HCT116 (cell line): ENCODE data around the gene LIPM. TPM values are rescaled to one million over a fixed set of nuclear protein-coding genes. Genes with fewer than 3 reads are reported as not detected.

ENCODE experiments used
- ATAC-seq: fragments of 200-7000 bp; cut with Tn5 transposase; 2 replicates; pipeline ENCODE4 v1.9.1; 2020; ENCODE audit warnings: mild to moderate bottlenecking, moderate library complexity
- BruUV-seq: library from RNA; stranded (reverse); fragments of 400-500 nt; replicated peaks from 2 replicates; lab custom pipeline; 2021; lab: Mats Ljungman, UMichigan
- CTCF ChIA-PET: fragments of 300-600 bp; sonication (Branson Sonifier 250); formaldehyde crosslinking; loops from one replicate; lab custom pipeline; 2021; ENCODE audit warnings: antibody characterized with exemption; lab: Charles Lee
- POLR2A ChIA-PET: fragments of 300-600, 350-600 bp; sonication (Branson Sonifier 250); formaldehyde crosslinking; loops from one replicate; lab custom pipeline; 2021; ENCODE audit warnings: antibody characterized with exemption; lab: Charles Lee
- RAD21 ChIA-PET, 2 experiments: fragments of 300-600 bp; sonication (Branson Sonifier 250); formaldehyde crosslinking; loops; one replicate each; lab custom pipeline; 2023; ENCODE audit warnings: low total read pairs in 2 of 2; ENCODE audit not compliant: uncharacterized antibody in 2 of 2, unreplicated experiment in 2 of 2, low non-redundant PET in 1 of 2; lab: Charles Lee
- DNase-seq: peaks from one replicate; pipeline ENCODE4 v3.0.0-alpha.2; 2010; ENCODE audit warnings: low read depth, low spot score
- H2AFZ ChIP-seq: fragments of 200-600 bp; shearing (Covaris generic), sonication (generic); 2 replicates; pipeline ENCODE4 v1.6.1; 2017; ENCODE audit warnings: low read depth, mixed run types, mixed read lengths, antibody characterized with exemption, low read length; ENCODE audit not compliant: poor library complexity, severe bottlenecking
- H3K27ac ChIP-seq: 2 replicates; pipeline ENCODE4 v1.5.1; 2012; ENCODE audit warnings: low read depth, low read length
- H3K27me3 ChIP-seq: fragments of 200-600 bp; sonication (generic); 2 replicates; pipeline ENCODE4 v1.6.1; 2016; ENCODE audit warnings: mixed run types, low read length, mixed read lengths; ENCODE audit not compliant: insufficient read depth
- H3K36me3 ChIP-seq, 2 experiments: fragments of 200-500 bp in 1 of 2; fragments of 200-600 bp in 1 of 2; sonication (Bioruptor generic) in 1 of 2; sonication (generic) in 1 of 2; 2 replicates each; pipeline versions ENCODE4 v1.5.1 to v1.6.1; 2014 to 2016; ENCODE audit warnings: low read length in 2 of 2, inconsistent platforms in 1 of 2, mixed read lengths in 1 of 2, mixed run types in 1 of 2; ENCODE audit not compliant: insufficient read depth in 2 of 2, control insufficient read depth in 1 of 2
- H3K4me1 ChIP-seq, 2 experiments: fragments of 200-600 bp in 1 of 2; sonication (generic) in 1 of 2; 2 replicates each; pipeline versions ENCODE4 v1.5.1 to v1.6.1; 2012 to 2017; ENCODE audit warnings: low read length in 2 of 2, inconsistent platforms in 1 of 2, mild to moderate bottlenecking in 1 of 2, mixed read lengths in 1 of 2, mixed run types in 1 of 2, moderate library complexity in 1 of 2; ENCODE audit not compliant: insufficient read depth in 2 of 2, control insufficient read depth in 1 of 2
- H3K4me2 ChIP-seq: fragments of 200-600 bp; sonication (generic); 2 replicates; pipeline ENCODE4 v1.6.1; 2017; ENCODE audit warnings: mixed run types, low read length, mixed read lengths
- H3K4me3 ChIP-seq, 2 experiments: fragments of 200-600 bp in 1 of 2; sonication (generic) in 1 of 2; replicated peaks in 1 of 2; 2 replicates each; pipeline ENCODE4 v1.5.1; 2011 to 2016; ENCODE audit warnings: low read length in 2 of 2, control low read depth in 1 of 2, low read depth in 1 of 2, mild to moderate bottlenecking in 1 of 2, mixed read lengths in 1 of 2, mixed run types in 1 of 2
- H3K79me2 ChIP-seq: fragments of 200-600 bp; sonication (generic); 2 replicates; pipeline ENCODE4 v1.6.1; 2017; ENCODE audit warnings: mild to moderate bottlenecking, mixed run types, low read length, moderate library complexity, mixed read lengths; ENCODE audit not compliant: insufficient read depth
- H3K9ac ChIP-seq: fragments of 200-600 bp; sonication (generic); 2 replicates; pipeline ENCODE4 v1.6.1; 2016; ENCODE audit warnings: low read length, mixed read lengths
- H3K9me2 ChIP-seq: fragments of 200-600 bp; sonication (generic), shearing (Covaris generic); 2 replicates; pipeline ENCODE4 v1.6.1; 2017; ENCODE audit warnings: mixed run types, mild to moderate bottlenecking, moderate library complexity; ENCODE audit not compliant: insufficient read depth
- H3K9me3 ChIP-seq, 2 experiments: fragments of 200-500 bp in 1 of 2; fragments of 200-600 bp in 1 of 2; sonication (Bioruptor generic) in 1 of 2; sonication (generic) in 1 of 2; 2 replicates each; pipeline ENCODE4 v1.6.1; 2014 to 2017; ENCODE audit warnings: low read length in 2 of 2, mixed read lengths in 2 of 2, inconsistent platforms in 1 of 2, low read depth in 1 of 2, mild to moderate bottlenecking in 1 of 2, mixed run types in 1 of 2, moderate library complexity in 1 of 2; ENCODE audit not compliant: control insufficient read depth in 1 of 2, insufficient read depth in 1 of 2
- H4K20me1 ChIP-seq: fragments of 200-600 bp; sonication (generic), shearing (Covaris generic); 2 replicates; pipeline ENCODE4 v1.6.1; 2017; ENCODE audit warnings: mixed run types, mild to moderate bottlenecking, moderate library complexity; ENCODE audit not compliant: insufficient read depth
- CEBPB ChIP-seq: IDR thresholded peaks from 2 replicates; pipeline ENCODE4 v1.6.1; 2012; ENCODE audit warnings: low read depth
- EGR1 ChIP-seq: IDR thresholded peaks from 2 replicates; pipeline ENCODE4 v1.6.1; 2012; ENCODE audit warnings: low read depth
- ELF1 ChIP-seq: IDR thresholded peaks from 2 replicates; pipeline ENCODE4 v1.6.1; 2012; ENCODE audit warnings: low read depth, borderline replicate concordance
- TCF7L2 ChIP-seq: IDR thresholded peaks from 2 replicates; pipeline ENCODE4 v1.7.0; 2011; ENCODE audit warnings: borderline replicate concordance, inconsistent platforms; ENCODE audit not compliant: insufficient read depth, insufficient read length; ENCODE audit errors: extremely low read depth
- intact Hi-C: fragments of 100-400 bp; cut with micrococcal nuclease; formaldehyde crosslinking; loops from 2 replicates; pipeline ENCODE4 v1.10.0; 2022
- total RNA-seq: library from RNA; stranded (reverse); gene quantifications from one replicate; pipeline ENCODE4 v1.2.1, GENCODE V29; 2021; ENCODE audit not compliant: unreplicated experiment

LIPM gene
- total RNA-seq, 1 experiment from 2014 or later, result not detected

- intact Hi-C loops, result no loop called here
These were observed 1.1 kb downstream of the LIPM start for GRCh38 chr10:88803641-88804040.

GRCh38 chr10:88804083-88804812, 1.7 kb downstream of the LIPM start:
- ATAC-seq (no peak), DNase-seq (no peak)
- no peaks in the 10 kb centered on the region for H3K9me3 ChIP-seq
- CTCF ChIA-PET, result no interaction called here
- no peak overlapping the region for H3K4me2 ChIP-seq
- no peaks in the 10 kb centered on the region for H4K20me1 ChIP-seq
- H3K36me3 ChIP-seq, result no peaks in the 10 kb centered on the region
- no peak overlapping the region for H3K27ac ChIP-seq
- H3K27me3 ChIP-seq, result no peaks in the 10 kb centered on the region
- no TSS peak for BruUV-seq
- H3K9me2 ChIP-seq, result no peaks in the 10 kb centered on the region
- intact Hi-C loops, result no loop called here
- no peak overlapping the region for H3K9ac ChIP-seq
- no peak overlapping the region for H2AFZ ChIP-seq
- no peaks in the 10 kb centered on the region for H3K79me2 ChIP-seq
- RAD21 ChIA-PET, result no interaction called here
- TF ChIP-seq CEBPB, result no peak
- no peaks in the 10 kb centered on the region for H3K4me1 ChIP-seq
- POLR2A ChIA-PET, result no interaction called here
- no peak overlapping the region for H3K4me3 ChIP-seq

More at GRCh38 chr10:88803641-88804040, 1.1 kb downstream of the LIPM start:
- TF ChIP-seq ELF1 (no peak), EGR1 (no peak), TCF7L2 (no peak)
- H4K20me1 ChIP-seq, result no peaks in the 10 kb centered on the region
- H3K4me3 ChIP-seq, result no peak overlapping the region
- H3K9me3 ChIP-seq, result no peaks in the 10 kb centered on the region
- H3K36me3 ChIP-seq, result no peaks in the 10 kb centered on the region
- no peaks in the 10 kb centered on the region for H3K9me2 ChIP-seq
- H3K4me1 ChIP-seq, result no peaks in the 10 kb centered on the region
- H2AFZ ChIP-seq, result no peak overlapping the region
- H3K79me2 ChIP-seq, result no peaks in the 10 kb centered on the region
- POLR2A ChIA-PET, result no interaction called here
- CTCF ChIA-PET, result no interaction called here
- no peak overlapping the region for H3K27ac ChIP-seq
- no peak for DNase-seq
- no peak overlapping the region for H3K9ac ChIP-seq
- RAD21 ChIA-PET, result no interaction called here
- H3K27me3 ChIP-seq, result no peaks in the 10 kb centered on the region
- no peak for ATAC-seq
- no peak overlapping the region for H3K4me2 ChIP-seq
- no TSS peak for BruUV-seq
